Astrocyte (in vitro differentiated cells and primary cell): ENCODE measurements around the gene KIF15. TPM values are rescaled to one million over a fixed set of nuclear protein-coding genes. Genes with fewer than 3 reads are reported as not detected.

Experiments
- DNase-seq: peaks from one replicate; pipeline ENCODE4 v3.0.0-alpha.2; 2010; ENCODE audit warnings: low read depth
- FAIRE-seq: peaks from 2 replicates; lab custom pipeline; 2011; peaks lifted over from hg19 to GRCh38; lab: Jason Lieb, UNC
- H2AFZ ChIP-seq: 2 replicates; pipeline ENCODE4 v1.6.0; 2012; ENCODE audit warnings: low read depth, low read length, inconsistent platforms
- H3K27ac ChIP-seq: 2 replicates; pipeline ENCODE4 v1.5.1; 2011; ENCODE audit warnings: low read depth, low read length, inconsistent platforms
- H3K27me3 ChIP-seq: 2 replicates; pipeline ENCODE4 v1.6.0; 2011; ENCODE audit warnings: low read length, inconsistent platforms; ENCODE audit not compliant: insufficient read depth
- H3K36me3 ChIP-seq: 2 replicates; pipeline ENCODE4 v1.5.1; 2011; ENCODE audit warnings: low read length, inconsistent platforms; ENCODE audit not compliant: insufficient read depth
- H3K4me1 ChIP-seq: 2 replicates; pipeline ENCODE4 v1.5.1; 2011; ENCODE audit warnings: low read length, inconsistent platforms; ENCODE audit not compliant: insufficient read depth
- H3K4me2 ChIP-seq: 2 replicates; pipeline ENCODE4 v1.6.0; 2012; ENCODE audit warnings: low read length, inconsistent platforms
- H3K4me3 ChIP-seq: 2 replicates; pipeline ENCODE4 v1.5.1; 2011; ENCODE audit warnings: low read depth, mild to moderate bottlenecking, low read length, inconsistent platforms; ENCODE audit not compliant: insufficient read depth
- H3K79me2 ChIP-seq: 2 replicates; pipeline ENCODE4 v1.6.0; 2012; ENCODE audit warnings: mild to moderate bottlenecking, low read length, inconsistent platforms; ENCODE audit not compliant: insufficient read depth
- H3K9ac ChIP-seq: 2 replicates; pipeline ENCODE4 v1.6.0; 2012; ENCODE audit warnings: mild to moderate bottlenecking, low read length, inconsistent platforms
- H3K9me3 ChIP-seq: 2 replicates; pipeline ENCODE4 v1.5.1; 2012; ENCODE audit warnings: low read depth, mild to moderate bottlenecking, low read length, inconsistent platforms; ENCODE audit not compliant: insufficient read depth
- H4K20me1 ChIP-seq: 2 replicates; pipeline ENCODE4 v1.6.0; 2012; ENCODE audit warnings: low read length, inconsistent platforms; ENCODE audit not compliant: insufficient read depth
- H3K27ac Mint-ChIP-seq: one replicate; pipeline ENCODE4 v1.8.0; 2021; ENCODE audit warnings: mild to moderate bottlenecking, mixed read lengths; ENCODE audit not compliant: unreplicated experiment
- H3K27me3 Mint-ChIP-seq: one replicate; pipeline ENCODE4 v1.8.0; 2021; ENCODE audit warnings: low read depth, mixed read lengths; ENCODE audit not compliant: unreplicated experiment
- H3K36me3 Mint-ChIP-seq: one replicate; pipeline ENCODE4 v1.8.0; 2021; ENCODE audit warnings: low read depth, mixed read lengths; ENCODE audit not compliant: unreplicated experiment
- H3K4me1 Mint-ChIP-seq: one replicate; pipeline ENCODE4 v1.8.0; 2021; ENCODE audit warnings: low read depth, mixed read lengths; ENCODE audit not compliant: unreplicated experiment
- H3K4me3 Mint-ChIP-seq: one replicate; pipeline ENCODE4 v1.8.0; 2021; ENCODE audit warnings: mild to moderate bottlenecking, moderate library complexity, mixed read lengths; ENCODE audit not compliant: unreplicated experiment
- H3K9me3 Mint-ChIP-seq: one replicate; pipeline ENCODE4 v1.8.0; 2021; ENCODE audit warnings: mild to moderate bottlenecking, mixed read lengths; ENCODE audit not compliant: unreplicated experiment
- CTCF ChIP-seq: IDR thresholded peaks from 2 replicates; pipeline ENCODE4 v1.5.1; 2011; ENCODE audit warnings: low read depth, mild to moderate bottlenecking, inconsistent platforms, low read length, moderate library complexity; ENCODE audit not compliant: insufficient read depth
- EZH2 ChIP-seq: IDR thresholded peaks from 2 replicates; pipeline ENCODE4 v1.6.1; 2012; ENCODE audit warnings: mild to moderate bottlenecking, low read length, inconsistent platforms; ENCODE audit not compliant: insufficient read depth
- total RNA-seq: library from RNA; stranded (reverse); gene quantifications from 2 replicates; pipeline ENCODE4 v1.2.1, GENCODE V29; 2021

The KIF15 gene
- total RNA-seq, 1 donor from 2014 or later, result 1.5 TPM

- no peak overlapping the region for H2AFZ ChIP-seq
- FAIRE-seq, result no peak
Measured at GRCh38 chr3:44892689-44893088, 131.1 kb downstream of the KIF15 start.

GRCh38 chr3:44893097-44893496 is 131.5 kb downstream of the KIF15 start:
- Mint-ChIP-seq H3K27me3 (peaks cover 4% of the 10 kb centered on the region), H3K9me3 (peaks cover 3% of the 10 kb centered on the region), H3K4me1 (peaks cover 13% of the 10 kb centered on the region), H3K4me3 (no peak overlapping the region), H3K27ac (peak overlapping the region; percentile 55), H3K36me3 (no peaks in the 10 kb centered on the region)
- FAIRE-seq (no peak), DNase-seq (peak; percentile 77)
- no peak overlapping the region for H3K4me3 ChIP-seq
- no peaks in the 10 kb centered on the region for H3K27me3 ChIP-seq
- peak overlapping the region; percentile 29 for H3K9ac ChIP-seq
- H4K20me1 ChIP-seq, result no peaks in the 10 kb centered on the region
- no peaks in the 10 kb centered on the region for H3K9me3 ChIP-seq
- H3K27ac ChIP-seq, result peak overlapping the region; percentile 77
- H3K4me1 ChIP-seq, result peaks cover 14% of the 10 kb centered on the region
- peak overlapping the region; percentile 65 for H2AFZ ChIP-seq
- H3K79me2 ChIP-seq, result no peaks in the 10 kb centered on the region
- H3K4me2 ChIP-seq, result peak overlapping the region; percentile 66
- H3K36me3 ChIP-seq, result no peaks in the 10 kb centered on the region
- TF ChIP-seq EZH2 (no peak), CTCF (no peak)

More at GRCh38 chr3:44892689-44893088, 131.1 kb downstream of the KIF15 start:
- Mint-ChIP-seq H3K4me3 (no peak overlapping the region), H3K9me3 (peaks cover 3% of the 10 kb centered on the region), H3K4me1 (peaks cover 13% of the 10 kb centered on the region), H3K36me3 (no peaks in the 10 kb centered on the region), H3K27ac (peak overlapping the region; percentile 10), H3K27me3 (peaks cover 4% of the 10 kb centered on the region)
- H3K4me3 ChIP-seq, result no peak overlapping the region
- no peaks in the 10 kb centered on the region for H3K79me2 ChIP-seq
- no peaks in the 10 kb centered on the region for H3K36me3 ChIP-seq
- no peaks in the 10 kb centered on the region for H3K27me3 ChIP-seq
- H3K4me2 ChIP-seq, result peak overlapping the region; percentile 66
- no peaks in the 10 kb centered on the region for H3K9me3 ChIP-seq
- H4K20me1 ChIP-seq, result no peaks in the 10 kb centered on the region
- H3K9ac ChIP-seq, result no peak overlapping the region
- no peak for TF ChIP-seq EZH2
- TF ChIP-seq CTCF, result no peak
- peak; percentile 37 for DNase-seq
- peak overlapping the region; percentile 77 for H3K27ac ChIP-seq
- peaks cover 14% of the 10 kb centered on the region for H3K4me1 ChIP-seq

GRCh38 chr3:44894485-44894884 is 132.9 kb downstream of the KIF15 start:
- Histone ChIP-seq H2AFZ (no peak overlapping the region), H4K20me1 (no peaks in the 10 kb centered on the region), H3K9ac (no peak overlapping the region), H3K79me2 (no peaks in the 10 kb centered on the region), H3K27me3 (no peaks in the 10 kb centered on the region), H3K36me3 (no peaks in the 10 kb centered on the region), H3K4me1 (peaks cover 14% of the 10 kb centered on the region), H3K9me3 (no peaks in the 10 kb centered on the region), H3K4me3 (no peak overlapping the region), H3K4me2 (no peak overlapping the region), H3K27ac (no peak overlapping the region)
- peaks cover 5% of the 10 kb centered on the region for H3K27me3 Mint-ChIP-seq
- H3K9me3 Mint-ChIP-seq, result peaks cover 3% of the 10 kb centered on the region
- no peak overlapping the region for H3K4me3 Mint-ChIP-seq
- FAIRE-seq, result no peak
- TF ChIP-seq EZH2, result no peak
- no peak for TF ChIP-seq CTCF
- peak overlapping the region; percentile 18 for H3K27ac Mint-ChIP-seq
- no peak for DNase-seq
- peaks cover 15% of the 10 kb centered on the region for H3K4me1 Mint-ChIP-seq
- no peaks in the 10 kb centered on the region for H3K36me3 Mint-ChIP-seq
